ENCODE data around the gene THAP4. TPM values are rescaled to one million over a fixed set of nuclear protein-coding genes. Genes with fewer than 3 reads are reported as not detected.

THAP4 gene
- polyA plus RNA-seq, 1 of the 3 experiments (the other 2 are of a cell fraction): 64.7 TPM

DNA sequence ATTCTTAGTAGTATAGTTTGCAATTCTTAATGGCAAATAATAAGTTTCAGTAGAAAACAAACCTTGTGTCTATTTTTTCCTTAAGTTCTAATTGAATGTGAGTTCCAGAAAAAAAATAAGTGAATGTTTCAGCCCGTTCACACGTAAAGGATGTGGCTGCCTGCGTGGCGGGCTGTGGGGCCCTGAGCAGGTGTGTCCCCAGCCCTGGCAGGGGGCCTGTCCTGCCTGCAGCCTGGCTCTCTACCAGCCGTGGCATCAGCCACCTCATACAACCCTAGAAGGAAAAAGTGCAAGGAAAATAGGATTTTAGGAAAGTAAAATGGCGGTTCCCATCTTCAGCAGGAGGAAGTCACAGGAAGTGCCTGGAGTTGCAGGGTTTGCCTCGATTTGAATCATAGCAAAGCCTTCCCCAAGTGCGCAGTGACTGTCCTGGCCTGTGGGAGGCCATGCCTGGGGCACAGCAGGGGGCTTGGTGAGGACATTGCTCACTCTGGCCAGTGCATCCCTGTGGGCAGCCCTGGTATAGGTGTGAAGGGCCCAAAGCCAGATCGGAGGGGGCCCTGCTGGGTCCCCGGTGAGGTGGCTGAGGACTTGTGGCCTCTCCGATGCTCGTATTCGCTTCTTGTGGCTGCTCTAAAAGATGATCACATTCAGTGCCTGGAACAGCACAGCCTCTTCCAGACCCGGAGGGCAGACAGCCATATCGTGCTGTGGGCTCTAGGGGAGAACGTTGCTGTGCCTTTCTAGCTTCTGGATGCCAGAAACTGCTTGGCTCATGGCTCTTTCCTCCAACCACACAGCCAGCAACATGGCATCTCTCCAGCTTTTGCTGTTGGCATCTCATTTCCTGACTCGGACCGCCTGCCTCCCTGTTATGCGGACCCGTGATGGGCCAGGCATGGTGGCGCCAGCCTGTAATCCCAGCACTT lies 37.1 kb upstream of the THAP4 start:
- DNase-seq: peak; percentile 64
- Histone ChIP-seq H3F3A (replicated peaks; ENCODE audit: insufficient read depth) (peaks cover 3% of the 10 kb centered on the region), H3K9me2 (no peaks in the 10 kb centered on the region), H3K27me3 (ENCODE audit: insufficient read depth) (no peaks in the 10 kb centered on the region), H3K9ac (no peak overlapping the region), H3K27ac (ENCODE audit: low read depth in 2 of 2, low read length in 1 of 2) (peak overlapping the region in 1 of 2 experiments; percentile 4; a peak in 1 of 4 replicates), H3K4me1 (ENCODE audit: control insufficient read depth in 1 of 2, insufficient read depth in 2 of 2, low read depth in 1 of 2, low read length in 1 of 2) (no peaks in the 10 kb centered on the region), H3K36me3 (replicated peaks in 1 of 2; ENCODE audit: control insufficient read depth in 1 of 2, insufficient read depth in 2 of 2, low read length in 1 of 2) (peaks cover under 1 to 61% of the 10 kb centered on the region in 2 experiments), H3K9me3 (no peaks in the 10 kb centered on the region), H3K79me2 (ENCODE audit: insufficient read depth) (peaks cover 2% of the 10 kb centered on the region; the same call in 1 of the 2 replicates), H3K4me2 (no peak overlapping the region), H2AFZ (ENCODE audit: low read depth) (no peak overlapping the region), H3K4me3 (ENCODE audit: low read depth in 2 of 2, low read length in 1 of 2) (no peak overlapping the region), H4K20me1 (ENCODE audit: insufficient read depth) (no peaks in the 10 kb centered on the region)
- ChIA-PET CTCF (no interaction called here), POLR2A (no interaction called here)
- TF ChIP-seq, protein P1, sequence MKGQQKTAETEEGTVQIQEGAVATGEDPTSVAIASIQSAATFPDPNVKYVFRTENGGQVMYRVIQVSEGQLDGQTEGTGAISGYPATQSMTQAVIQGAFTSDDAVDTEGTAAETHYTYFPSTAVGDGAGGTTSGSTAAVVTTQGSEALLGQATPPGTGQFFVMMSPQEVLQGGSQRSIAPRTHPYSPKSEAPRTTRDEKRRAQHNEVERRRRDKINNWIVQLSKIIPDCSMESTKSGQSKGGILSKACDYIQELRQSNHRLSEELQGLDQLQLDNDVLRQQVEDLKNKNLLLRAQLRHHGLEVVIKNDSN (IDR thresholded peaks at IDR 0.05; ENCODE audit: borderline replicate concordance, low read depth): no peak
- TF ChIP-seq, protein P2, sequence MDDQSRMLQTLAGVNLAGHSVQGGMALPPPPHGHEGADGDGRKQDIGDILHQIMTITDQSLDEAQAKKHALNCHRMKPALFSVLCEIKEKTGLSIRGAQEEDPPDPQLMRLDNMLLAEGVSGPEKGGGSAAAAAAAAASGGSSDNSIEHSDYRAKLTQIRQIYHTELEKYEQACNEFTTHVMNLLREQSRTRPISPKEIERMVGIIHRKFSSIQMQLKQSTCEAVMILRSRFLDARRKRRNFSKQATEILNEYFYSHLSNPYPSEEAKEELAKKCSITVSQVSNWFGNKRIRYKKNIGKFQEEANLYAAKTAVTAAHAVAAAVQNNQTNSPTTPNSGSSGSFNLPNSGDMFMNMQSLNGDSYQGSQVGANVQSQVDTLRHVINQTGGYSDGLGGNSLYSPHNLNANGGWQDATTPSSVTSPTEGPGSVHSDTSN (IDR thresholded peaks at IDR 0.05): no peak
- TF ChIP-seq JUND (IDR thresholded peaks at IDR 0.05) (no peak), YY1 (IDR thresholded peaks at IDR 0.05; ENCODE audit: low read depth) (no peak), TEAD4 (IDR thresholded peaks at IDR 0.05; ENCODE audit: borderline replicate concordance, insufficient read depth) (no peak), FOXJ3 (CRISPR knock-in tag; IDR thresholded peaks at IDR 0.05) (no peak), CHD2 (IDR thresholded peaks at IDR 0.05; ENCODE audit: low read length, partially characterized antibody) (no peak), GABPA (IDR thresholded peaks at IDR 0.05; ENCODE audit: low read depth) (no peak)
- 89% methylated on average over 19 of the region's 21 CpGs for WGBS (ENCODE audit: low lambda C conversion rate)

DNA sequence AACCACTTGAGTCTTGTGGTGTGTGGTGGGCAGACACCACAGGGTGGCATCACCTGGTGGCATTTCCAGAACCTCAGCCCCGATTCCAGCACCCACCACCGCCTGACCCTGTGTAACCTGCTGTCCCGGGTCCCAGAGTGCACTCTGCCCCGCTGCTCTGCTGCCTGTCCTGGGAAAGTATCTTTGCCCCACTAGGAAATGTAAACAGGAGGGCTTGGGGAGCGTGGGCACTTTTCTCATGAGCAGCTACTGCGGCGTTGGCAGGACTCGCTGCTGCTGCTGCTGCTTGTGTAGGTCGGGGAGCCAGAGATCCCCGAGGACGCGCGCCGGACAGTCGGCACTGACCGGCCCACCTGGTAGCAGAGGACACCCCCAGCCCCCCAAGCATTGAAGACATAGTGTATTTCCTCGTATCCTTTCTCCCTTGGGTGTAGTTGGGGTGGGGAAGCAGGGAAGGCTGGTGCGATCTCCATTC lies 36.3 kb upstream of the THAP4 start:
- POLR2A ChIA-PET: no interaction called here
- no peak for DNase-seq
- H3F3A ChIP-seq (replicated peaks; ENCODE audit: insufficient read depth): peaks cover 3% of the 10 kb centered on the region
- peaks cover 3 to 62% of the 10 kb centered on the region in 2 experiments for H3K36me3 ChIP-seq (replicated peaks in 1 of 2; ENCODE audit: control insufficient read depth in 1 of 2, insufficient read depth in 2 of 2, low read length in 1 of 2)
- TF ChIP-seq, protein P3, sequence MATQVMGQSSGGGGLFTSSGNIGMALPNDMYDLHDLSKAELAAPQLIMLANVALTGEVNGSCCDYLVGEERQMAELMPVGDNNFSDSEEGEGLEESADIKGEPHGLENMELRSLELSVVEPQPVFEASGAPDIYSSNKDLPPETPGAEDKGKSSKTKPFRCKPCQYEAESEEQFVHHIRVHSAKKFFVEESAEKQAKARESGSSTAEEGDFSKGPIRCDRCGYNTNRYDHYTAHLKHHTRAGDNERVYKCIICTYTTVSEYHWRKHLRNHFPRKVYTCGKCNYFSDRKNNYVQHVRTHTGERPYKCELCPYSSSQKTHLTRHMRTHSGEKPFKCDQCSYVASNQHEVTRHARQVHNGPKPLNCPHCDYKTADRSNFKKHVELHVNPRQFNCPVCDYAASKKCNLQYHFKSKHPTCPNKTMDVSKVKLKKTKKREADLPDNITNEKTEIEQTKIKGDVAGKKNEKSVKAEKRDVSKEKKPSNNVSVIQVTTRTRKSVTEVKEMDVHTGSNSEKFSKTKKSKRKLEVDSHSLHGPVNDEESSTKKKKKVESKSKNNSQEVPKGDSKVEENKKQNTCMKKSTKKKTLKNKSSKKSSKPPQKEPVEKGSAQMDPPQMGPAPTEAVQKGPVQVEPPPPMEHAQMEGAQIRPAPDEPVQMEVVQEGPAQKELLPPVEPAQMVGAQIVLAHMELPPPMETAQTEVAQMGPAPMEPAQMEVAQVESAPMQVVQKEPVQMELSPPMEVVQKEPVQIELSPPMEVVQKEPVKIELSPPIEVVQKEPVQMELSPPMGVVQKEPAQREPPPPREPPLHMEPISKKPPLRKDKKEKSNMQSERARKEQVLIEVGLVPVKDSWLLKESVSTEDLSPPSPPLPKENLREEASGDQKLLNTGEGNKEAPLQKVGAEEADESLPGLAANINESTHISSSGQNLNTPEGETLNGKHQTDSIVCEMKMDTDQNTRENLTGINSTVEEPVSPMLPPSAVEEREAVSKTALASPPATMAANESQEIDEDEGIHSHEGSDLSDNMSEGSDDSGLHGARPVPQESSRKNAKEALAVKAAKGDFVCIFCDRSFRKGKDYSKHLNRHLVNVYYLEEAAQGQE (IDR thresholded peaks at IDR 0.05; ENCODE audit: low read depth, low read length): no peak
- no peak for TF ChIP-seq POLR2AphosphoS5 (IDR thresholded peaks at IDR 0.05; ENCODE audit: low read depth, low read length)
- no peak for TF ChIP-seq JUND (IDR thresholded peaks at IDR 0.05)
- no peak for TF ChIP-seq TEAD4 (IDR thresholded peaks at IDR 0.05; ENCODE audit: borderline replicate concordance, insufficient read depth)
- WGBS (ENCODE audit: low lambda C conversion rate): 89% methylated on average over 14 of the region's 18 CpGs
- no peaks in the 10 kb centered on the region for H3K4me1 ChIP-seq (ENCODE audit: control insufficient read depth in 1 of 2, insufficient read depth in 2 of 2, low read depth in 1 of 2, low read length in 1 of 2)
- H4K20me1 ChIP-seq (ENCODE audit: insufficient read depth): no peaks in the 10 kb centered on the region
- CTCF ChIA-PET: no interaction called here
- H3K27me3 ChIP-seq (ENCODE audit: insufficient read depth): no peaks in the 10 kb centered on the region
- H3K4me3 ChIP-seq (ENCODE audit: low read depth in 2 of 2, low read length in 1 of 2): no peak overlapping the region
- H3K4me2 ChIP-seq: no peak overlapping the region
- no peaks in the 10 kb centered on the region for H3K79me2 ChIP-seq (ENCODE audit: insufficient read depth)
- H3K9me2 ChIP-seq: no peaks in the 10 kb centered on the region
- no peaks in the 10 kb centered on the region for H3K9me3 ChIP-seq
- no peak overlapping the region for H2AFZ ChIP-seq (ENCODE audit: low read depth)
- no peak overlapping the region for H3K9ac ChIP-seq
- no peak overlapping the region for H3K27ac ChIP-seq (ENCODE audit: low read depth in 2 of 2, low read length in 1 of 2)
